Right lobe of liver (tissue), 4 donors: ENCODE results near the gene FAM118B.

Source experiments
- CTCF ChIP-seq, 4 donors: fragments of 200-600 bp in 3 of 4; fragments of 450-650 bp in 1 of 4; IDR thresholded peaks; one replicate each; pipeline versions ENCODE4 v1.5.1 to v1.8.0; 2016 to 2022; ENCODE audit warnings: antibody characterized with exemption in 4 of 4, mild to moderate bottlenecking in 2 of 4
- POLR2A ChIP-seq: fragments of 450-650 bp; IDR thresholded peaks from one replicate; pipeline ENCODE4 v1.6.1; 2017; ENCODE audit warnings: antibody characterized with exemption, mild to moderate bottlenecking
- donor health status: DM: no; HTN: no; CAD: no.
- donor health status: DM: no; HTN: no; CAD: no.
- donor health status: DM: no; HTN: yes; CAD: no.

- TF ChIP-seq CTCF (IDR thresholded peaks at IDR 0.05): no peak
- no peak for TF ChIP-seq POLR2A
Measured at GRCh38 chr11:126163779-126164178, 47.8 kb upstream of the FAM118B start.
